Measurements from ENCODE around the gene NOTCH1.
A peak's percentile ranks its signal among the peaks of the same experiment; 100 is the strongest.

Gene NOTCH1

DNA sequence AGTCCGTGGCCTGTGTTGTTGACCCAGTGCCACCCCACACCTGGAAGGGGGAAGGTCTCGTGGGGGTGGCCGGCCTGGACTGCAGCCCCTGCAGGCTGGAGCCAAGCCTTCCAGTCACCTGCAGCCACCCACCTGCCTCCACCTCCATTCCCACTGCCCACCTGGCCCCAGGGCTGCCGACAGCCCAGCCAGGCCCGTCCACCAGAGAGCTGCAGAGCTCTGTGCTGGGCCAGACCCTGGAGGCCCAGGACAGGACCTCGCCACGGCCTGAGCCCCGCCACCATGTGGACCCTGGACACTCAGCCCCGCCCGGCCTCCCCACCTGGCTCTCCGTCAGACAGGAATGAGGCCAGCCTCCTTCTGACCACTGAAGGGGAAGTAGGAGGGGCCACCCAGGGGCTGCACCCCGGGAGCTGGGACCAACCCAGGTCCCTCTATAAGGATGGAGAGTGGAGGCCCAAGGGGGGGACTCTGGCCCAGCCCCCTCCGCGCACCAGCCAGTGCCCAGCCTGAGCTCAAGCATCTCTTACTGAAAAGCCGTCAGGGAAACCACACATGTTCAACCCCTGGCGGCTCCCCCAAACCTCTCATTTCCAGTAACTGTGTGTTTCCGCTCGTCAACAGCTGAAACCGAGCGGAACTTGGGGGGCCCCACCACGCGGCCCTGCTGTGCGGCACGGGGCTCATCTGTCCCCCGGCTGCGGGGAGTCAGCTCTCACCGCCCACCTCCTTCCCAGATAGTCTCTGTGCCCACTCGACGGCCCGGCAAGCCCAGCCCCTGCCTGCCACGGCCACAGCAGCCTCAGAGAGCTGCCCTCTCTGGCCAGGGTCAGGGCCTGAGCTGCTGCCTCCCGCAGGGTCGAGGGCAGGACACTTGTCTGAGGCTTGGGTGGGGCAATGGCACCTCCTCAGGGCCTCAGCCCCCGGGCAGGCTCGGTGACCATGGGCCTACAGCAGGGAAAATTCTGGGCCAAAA lies 12.8 kb downstream of the NOTCH1 start:
- no peak for DNase-seq (ENCODE audit: low spot score)
- peak overlapping the region in 1 of 2 donors; percentile 53 for H3K27ac ChIP-seq
- H3K4me3 ChIP-seq, result peak overlapping the region; percentile 12
- no peak for TF ChIP-seq CTCF (IDR thresholded peaks at IDR 0.05)

- H3K4me3 ChIP-seq, result peak overlapping the region; percentile 22
- DNase-seq (ENCODE audit: low spot score), result no peak
- peak overlapping the region in 1 of 2 donors; percentile 49 for H3K27ac ChIP-seq
- no peak for TF ChIP-seq CTCF (IDR thresholded peaks at IDR 0.05)
Measured at GRCh38 chr9:136531904-136532798, 13.7 kb downstream of the NOTCH1 start.

DNA sequence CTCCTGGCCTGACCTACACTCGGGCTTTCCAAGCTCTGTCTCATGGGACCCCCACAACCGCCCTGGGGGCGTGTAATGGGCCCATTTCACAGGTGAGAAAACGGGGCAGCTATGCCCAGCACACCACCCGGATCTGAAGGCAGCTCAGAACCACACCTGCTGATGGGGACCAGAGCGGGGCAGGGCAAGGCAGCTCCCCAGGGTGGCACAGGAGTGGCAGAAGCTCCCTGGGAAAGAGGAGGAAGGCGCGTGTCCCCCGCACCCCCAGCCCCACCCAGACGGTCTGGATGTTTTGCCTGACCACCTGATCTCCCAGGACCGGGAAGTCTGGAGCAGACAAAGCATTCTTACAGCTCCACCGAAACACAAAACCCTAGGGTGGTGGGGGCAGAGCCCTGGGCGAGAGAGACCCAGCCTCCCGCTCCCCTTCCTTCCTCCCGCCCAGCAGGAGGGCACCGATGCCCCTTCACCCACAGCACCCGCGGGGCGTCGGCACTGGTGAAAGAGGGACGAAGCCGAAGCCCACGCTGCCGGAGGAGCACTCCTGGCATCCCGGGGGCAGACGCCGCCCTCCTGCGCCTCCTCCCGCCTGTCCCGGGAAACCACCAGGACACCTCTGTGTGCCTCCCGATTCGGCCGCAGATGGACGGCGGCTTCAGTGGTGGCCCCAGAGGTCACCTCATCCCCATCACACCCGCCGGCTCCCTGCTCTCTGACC lies 14.5 kb downstream of the NOTCH1 start:
- Histone ChIP-seq H3K4me3 (peak overlapping the region; percentile 22), H3K27ac (peak overlapping the region in 1 of 2 donors; percentile 49)
- no peak for DNase-seq (ENCODE audit: low spot score)
- no peak for TF ChIP-seq CTCF (IDR thresholded peaks at IDR 0.05)

- DNase-seq (ENCODE audit: low spot score), result no peak
- Histone ChIP-seq H3K27ac (peak overlapping the region in 1 of 2 donors; percentile 49), H3K4me3 (no peak overlapping the region)
- no peak for TF ChIP-seq CTCF (IDR thresholded peaks at IDR 0.05)
Measured at GRCh38 chr9:136530461-136531089, 15.3 kb downstream of the NOTCH1 start.

GRCh38 chr9:136529516-136530460 lies 16.1 kb downstream of the NOTCH1 start:
- Histone ChIP-seq H3K4me3 (no peak overlapping the region), H3K27ac (peak overlapping the region in 1 of 2 donors; percentile 49)
- TF ChIP-seq CTCF (IDR thresholded peaks at IDR 0.05), result no peak
- DNase-seq (ENCODE audit: low spot score), result no peak

Data from coronary artery (tissue), 2 donors.